Hindlimb muscle (tissue), 1 donor: ENCODE results near the gene FRY. TPM values are rescaled to one million over a fixed set of nuclear protein-coding genes. Genes with fewer than 3 reads are reported as not detected.
"Not testable (repeated sequence)": the region's sequence is repeated elsewhere in the genome, so short reads cannot be mapped to it uniquely, and the experiment has no call there.

ENCODE experiments used
- DNase-seq: peaks from one replicate; pipeline ENCODE4 v3.0.0-alpha.2; 2013
- polyA plus RNA-seq: library from polyadenylated mRNA; unstranded; fragments of 120-200 nt; gene quantifications from one replicate; pipeline ENCODE4 v1.2.1, GENCODE V29; 2013; ENCODE audit not compliant: insufficient read length

The FRY gene
- polyA plus RNA-seq = 65.2 TPM

DNA sequence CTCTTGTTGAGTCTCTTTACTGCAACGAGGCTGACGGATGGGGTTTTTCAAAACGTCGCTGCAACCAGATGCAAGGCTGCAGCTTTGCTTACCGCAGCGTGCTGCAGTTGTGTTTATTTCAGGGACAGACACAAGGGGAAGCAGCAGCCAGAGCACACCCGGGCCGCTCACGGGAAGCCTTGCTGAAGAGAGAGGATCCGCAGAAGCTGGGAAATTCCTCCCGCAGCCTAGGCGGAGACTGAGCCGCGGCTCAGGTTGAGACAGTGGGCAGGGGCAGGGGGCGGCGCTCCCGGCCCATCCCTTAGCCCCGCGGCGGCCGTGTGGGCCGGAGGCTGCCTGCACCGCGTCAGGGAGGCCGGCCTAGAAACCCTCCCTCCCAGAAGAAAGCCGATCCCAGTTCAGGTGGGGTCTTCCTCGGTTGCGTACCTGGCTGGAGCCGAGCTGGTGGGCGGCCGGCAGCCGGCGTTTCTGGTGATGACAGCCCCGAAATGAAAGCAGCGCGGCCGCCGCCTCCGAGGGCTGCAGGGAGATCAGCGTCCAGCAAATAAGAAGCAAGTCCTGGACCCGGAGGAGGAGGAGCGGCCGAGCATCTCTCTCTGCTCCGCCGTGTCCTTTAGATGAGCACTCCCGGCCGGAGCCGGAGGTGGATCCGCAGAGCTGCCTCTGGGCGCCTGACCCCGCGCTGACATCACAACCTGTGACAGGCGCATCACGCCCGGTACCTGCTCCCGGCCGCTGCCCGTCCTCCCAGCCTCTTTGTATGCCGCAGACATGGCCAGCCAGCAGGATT is at the start of gene FRY:
FRY (plus strand) TSS at position 750 of the 790 bp plus-strand sequence; CDS start at position 772, 22 bp downstream.
- peak; percentile 65 for DNase-seq

DNA sequence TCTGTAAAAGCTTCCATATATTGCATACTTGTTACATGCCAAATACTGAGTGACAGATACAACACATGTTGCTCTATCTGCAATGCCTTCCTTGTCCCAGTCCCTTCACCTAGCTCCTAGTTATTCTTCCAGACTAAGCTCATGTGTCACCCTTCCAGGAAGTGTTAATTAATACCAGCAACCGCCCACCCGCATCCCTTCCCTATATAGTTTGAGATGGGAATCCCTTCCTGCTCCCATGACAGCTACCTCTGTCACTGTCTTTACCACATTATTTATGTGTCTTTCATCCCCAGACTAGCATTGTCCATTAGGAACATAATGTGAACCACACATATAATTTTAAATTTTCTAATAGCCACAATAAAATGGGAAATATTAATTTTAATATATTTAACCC is 49.5 kb upstream of the FRY start:
- DNase-seq = no peak

DNA sequence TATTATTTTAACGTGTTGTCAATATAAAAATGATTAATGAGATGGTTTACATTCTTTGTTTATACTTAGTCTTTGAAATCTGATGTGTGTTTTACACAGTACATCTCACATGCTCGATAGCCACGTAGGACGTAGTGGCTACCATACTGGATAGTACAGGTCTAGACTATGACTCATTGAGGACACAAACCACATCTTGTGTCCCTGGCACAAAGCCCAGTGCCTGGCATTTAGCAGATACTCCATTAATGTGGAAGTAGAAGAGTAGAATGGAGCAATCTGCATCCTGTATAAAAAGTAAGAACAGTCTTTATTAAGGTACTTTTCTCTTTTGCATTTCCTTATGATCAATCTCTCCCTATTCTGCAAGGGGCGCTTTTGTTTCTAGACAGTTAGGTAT is 49.0 kb upstream of the FRY start:
- no peak for DNase-seq

DNA sequence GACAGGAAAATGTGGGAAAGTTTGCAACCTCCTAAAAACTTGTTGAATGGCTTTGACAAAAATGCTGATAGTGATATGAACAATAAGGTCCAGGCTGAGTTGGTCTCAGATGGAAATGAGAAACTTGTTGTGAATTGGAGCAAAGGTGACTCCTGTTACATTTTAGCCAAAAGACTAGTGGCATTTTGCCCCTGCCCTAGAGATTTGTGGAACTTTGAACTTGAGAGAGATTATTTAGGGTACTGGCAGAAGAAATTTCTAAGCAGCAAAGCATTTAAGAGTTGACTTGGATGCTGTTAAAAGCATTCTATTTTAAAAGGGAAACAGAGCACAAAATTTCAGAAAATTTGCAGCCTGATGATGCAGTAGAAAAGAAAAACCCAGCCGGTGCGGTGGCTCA is 47.9 kb upstream of the FRY start:
- DNase-seq = not testable (repeated sequence)

DNA sequence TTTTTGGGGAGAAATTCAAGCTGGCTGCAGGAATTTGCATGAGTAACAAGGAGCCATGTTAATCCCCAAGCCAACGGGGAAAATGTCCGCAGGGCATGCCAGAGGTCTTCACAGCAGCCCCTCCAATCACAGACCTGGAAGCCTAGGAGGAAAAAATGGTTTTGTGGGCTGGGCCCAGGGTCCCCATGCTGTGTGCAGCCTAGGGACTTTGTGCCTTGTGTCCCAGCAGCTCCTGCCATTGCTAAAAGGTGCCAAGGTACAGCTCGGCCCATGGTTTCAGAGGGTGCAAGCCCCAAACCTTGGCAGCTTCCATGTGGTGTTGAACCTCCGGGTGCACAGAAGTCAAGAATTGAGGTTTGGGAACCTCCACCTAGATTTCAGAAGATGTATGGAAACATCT is 47.2 kb upstream of the FRY start:
- not testable (repeated sequence) for DNase-seq

DNA sequence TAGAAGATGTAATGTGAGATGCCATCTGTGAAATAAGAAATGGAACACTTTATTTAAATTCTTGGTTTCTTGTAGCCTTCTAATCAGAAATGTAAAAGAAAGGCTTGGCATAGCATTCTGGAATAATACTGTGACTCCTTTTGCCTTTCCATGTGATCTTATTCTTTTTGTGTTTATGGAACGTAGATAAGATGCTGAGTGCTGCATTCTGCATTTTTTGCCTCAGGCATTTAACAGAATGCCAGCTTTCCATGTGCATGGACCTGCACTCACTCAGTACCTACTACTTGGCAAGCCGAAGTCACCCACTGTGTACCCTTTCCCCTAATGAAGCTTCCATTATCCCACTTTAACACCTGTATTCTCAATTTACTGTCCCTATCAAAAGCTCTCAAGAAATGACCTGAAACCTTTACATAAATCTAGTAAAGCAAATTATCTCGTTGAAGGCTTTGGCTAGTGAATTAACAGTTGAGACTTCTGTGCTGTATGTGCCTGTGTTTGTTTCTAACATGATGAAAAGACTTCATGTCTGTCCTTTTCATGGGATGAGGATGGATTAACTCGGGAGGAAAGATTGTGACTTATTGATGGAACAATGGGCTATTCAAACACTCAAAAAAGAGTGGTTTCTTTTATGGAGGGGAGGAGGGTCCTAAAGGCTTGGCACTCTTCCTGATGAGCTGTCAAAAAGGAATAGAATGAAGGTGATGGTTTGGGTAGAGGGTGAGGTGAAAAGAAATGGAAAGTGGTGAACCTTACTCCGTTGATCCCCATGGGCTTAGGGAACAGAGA is 44.7 kb upstream of the FRY start:
- no peak for DNase-seq

DNA sequence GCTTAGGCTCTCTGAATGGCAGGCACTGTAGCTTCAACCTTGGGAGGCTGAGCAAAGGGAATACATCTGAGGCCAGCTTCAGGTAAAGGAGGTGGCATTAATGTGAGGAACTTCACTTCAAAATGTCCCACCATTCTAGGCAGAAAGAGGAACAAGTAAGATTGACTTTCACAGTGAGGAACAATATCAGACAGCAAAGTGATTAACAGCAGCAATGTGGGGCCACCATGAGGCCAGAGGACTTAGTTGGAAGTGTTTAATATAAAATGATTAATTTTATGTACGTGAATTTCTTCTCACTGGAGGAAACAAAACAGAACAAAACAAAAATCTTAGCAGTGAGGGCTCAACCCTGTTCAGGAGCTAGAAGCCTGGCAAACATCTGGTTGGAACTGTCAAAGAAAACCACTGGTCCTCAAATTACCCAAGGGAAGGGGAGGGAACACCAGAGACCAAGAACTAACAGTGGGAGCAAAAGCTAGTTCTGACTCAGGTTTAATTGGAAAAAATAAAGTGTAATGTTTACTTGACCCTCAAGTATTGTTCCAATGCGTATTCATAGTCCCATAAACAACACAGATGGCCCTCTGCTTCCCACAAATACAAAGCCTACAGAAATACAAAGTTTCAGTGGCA is 43.9 kb upstream of the FRY start:
- DNase-seq = no peak

DNA sequence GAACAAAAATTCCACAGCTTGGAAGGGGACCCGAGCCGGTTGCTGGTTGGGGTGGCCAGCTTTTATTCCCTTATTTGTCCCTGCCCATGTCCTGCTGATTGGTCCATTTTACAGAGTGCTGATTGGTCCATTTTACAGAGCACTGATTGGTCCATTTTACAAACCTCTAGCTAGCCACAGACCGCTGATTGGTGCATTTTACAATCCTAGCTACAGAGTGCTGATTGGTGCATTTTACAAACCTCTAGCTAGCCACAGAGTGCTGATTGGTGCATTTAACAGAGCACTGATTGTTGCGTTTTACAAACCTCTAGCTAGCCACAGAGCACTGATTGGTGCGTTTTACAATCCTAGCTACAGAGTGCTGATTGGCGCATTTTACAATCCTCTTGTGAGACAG is 37.2 kb upstream of the FRY start:
- DNase-seq = not testable (repeated sequence)

DNA sequence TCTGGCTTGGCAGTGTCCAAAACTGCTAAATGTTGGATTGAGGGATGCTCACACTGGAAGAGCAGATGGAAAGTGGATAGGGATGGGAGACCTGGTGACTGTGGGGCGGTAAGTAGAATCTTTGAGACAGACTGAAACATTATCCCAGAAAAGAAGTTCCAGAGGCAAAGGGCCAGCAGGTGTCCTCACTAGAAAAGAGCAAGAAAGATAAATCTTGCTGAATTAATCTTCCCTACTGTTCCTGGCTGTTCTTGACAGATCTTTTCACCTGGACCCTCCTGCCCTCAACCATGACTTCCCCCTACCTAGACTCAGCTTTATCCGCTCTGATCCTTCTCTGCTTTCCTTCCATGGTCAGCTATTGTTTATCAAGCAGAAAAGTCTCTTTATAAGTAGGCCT is 35.0 kb upstream of the FRY start:
- no peak for DNase-seq

DNA sequence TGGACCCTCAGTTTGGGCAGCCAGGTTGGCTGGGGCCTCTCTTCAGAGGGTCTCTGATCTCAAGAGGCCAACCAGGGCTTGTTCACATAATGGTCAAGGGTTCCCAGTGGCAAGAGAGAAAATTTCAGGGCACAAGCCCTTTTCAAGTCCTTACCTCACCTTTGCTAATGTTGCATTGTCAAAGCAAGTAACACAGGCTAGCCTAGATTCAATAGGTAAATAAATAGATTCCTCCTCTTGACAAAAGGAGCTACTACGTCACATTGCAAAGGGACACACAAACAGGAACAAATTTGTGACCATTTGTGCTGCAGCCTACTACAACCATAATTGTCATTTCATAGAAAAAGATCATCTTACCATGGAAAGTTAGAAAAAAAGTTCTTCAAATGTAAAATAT is 33.9 kb upstream of the FRY start:
- no peak for DNase-seq

DNA sequence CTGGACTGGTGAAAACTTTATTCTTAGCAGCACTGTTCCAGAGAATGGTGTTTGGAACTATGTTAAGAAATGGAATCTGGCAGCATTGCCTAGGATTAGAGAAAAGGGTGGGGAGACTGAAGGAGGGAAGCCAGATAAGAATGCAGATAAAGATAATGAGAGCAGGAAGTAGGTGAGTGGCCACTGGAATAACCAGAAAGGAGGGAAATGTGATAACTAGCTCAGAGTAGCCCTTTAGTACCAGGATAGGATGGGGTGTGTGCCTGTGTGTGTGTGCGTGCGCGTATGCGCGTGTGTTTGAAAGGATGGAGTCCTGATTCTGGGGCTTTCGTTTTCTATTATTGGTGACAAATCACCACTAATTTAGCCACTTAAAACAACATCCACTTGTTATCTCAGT is 33.4 kb upstream of the FRY start:
- DNase-seq = no peak

DNA sequence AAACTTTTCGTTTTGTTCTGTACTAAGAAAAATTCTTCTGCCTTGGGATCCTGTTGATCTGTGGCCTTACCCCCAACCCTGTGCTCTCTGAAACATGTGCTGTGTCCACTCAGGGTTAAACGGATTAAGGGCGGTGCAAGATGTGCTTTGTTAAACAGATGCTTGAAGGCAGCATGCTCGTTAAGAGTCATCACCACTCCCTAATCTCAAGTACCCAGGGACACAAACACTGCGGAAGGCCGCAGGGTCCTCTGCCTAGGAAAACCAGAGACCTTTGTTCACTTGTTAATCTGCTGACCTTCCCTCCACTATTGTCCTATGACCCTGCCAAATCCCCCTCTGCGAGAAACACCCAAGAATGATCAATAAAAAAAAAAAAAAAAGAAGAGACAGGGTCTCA is 30.8 kb upstream of the FRY start:
- DNase-seq = not testable (repeated sequence)

DNA sequence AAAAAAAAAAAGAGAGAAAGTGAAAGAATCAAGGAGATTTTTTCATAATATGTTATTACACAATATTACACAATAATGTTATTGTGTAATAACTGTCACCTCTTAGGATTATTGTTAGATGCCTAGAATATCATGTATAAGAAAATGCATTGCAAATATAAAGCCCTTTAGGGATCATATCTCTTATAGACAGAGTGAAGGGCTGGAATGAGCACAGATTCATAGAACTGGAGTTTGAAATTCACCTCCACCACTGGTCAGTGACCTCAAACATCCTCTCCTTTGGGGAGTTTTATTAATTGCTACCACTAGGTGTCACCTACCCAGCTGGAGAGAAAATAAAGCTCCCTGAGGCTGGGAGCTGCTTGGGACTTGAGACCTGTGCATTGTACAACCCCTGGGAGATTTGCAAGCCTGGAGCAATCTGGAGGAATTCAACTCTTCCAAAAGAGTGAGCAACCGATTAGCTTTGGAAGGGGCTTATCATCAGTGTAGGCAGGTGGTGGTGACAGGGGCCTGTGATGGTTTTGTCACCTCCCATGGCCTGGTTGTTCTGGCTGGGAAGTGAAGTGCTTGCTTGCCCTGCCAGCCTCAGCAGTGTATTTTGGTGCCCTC is 30.3 kb upstream of the FRY start:
- no peak for DNase-seq

DNA sequence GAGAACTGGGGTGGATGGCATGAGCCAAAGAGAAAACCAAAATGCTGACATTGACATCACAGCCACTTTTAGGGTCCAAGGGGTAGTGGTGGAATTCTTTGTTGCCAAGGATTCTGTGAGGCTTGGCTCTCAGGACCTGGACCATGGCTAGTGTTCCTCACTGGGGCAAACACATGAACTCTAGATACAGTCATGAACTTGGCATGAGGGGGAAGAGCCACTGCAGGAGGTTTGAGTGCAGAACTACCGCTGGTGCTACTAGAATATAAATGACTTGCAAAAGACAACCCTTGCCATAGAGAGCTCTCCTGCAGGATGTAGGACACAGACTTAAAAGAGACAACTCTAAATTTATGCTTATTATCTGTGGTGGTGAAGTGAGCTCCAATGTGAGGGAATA is 29.8 kb upstream of the FRY start:
- DNase-seq = no peak

DNA sequence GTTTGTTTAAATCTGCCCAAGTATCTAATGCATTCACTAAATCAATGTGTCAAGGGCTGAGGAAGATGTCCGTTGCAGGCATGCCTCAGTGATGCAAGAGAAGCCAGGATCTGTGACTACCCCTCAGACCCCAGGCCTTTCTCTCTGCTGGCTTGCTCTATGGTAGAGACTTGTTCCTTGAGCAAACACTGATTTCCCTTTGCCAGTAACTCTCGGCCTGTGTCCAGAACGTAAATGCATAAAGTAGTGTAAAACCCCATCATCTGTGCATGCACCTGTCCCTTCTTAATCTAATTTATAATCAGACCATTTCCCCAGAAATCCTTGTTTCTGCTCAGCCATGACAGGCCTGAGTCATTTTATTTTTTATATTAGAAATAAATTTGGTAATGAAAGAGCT is 28.7 kb upstream of the FRY start:
- no peak for DNase-seq

DNA sequence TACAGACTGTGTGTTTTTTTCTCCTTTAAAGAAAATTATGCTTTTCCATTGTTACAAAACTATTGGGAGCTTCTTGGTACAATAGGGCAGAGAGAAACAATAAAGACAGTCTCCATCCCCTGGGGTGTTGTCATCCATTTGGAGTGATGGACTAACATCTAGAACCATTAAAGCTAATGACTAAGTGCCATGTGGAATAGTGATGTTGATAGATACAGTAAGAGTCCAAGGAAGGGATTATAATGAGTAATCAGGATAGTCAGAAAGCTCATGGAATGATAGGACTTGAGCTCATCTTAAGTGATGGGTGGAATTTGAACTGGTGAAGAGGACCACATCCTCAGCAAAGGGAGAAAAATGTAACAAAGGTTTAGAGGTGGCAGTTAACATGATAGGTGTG is 24.1 kb upstream of the FRY start:
- no peak for DNase-seq

DNA sequence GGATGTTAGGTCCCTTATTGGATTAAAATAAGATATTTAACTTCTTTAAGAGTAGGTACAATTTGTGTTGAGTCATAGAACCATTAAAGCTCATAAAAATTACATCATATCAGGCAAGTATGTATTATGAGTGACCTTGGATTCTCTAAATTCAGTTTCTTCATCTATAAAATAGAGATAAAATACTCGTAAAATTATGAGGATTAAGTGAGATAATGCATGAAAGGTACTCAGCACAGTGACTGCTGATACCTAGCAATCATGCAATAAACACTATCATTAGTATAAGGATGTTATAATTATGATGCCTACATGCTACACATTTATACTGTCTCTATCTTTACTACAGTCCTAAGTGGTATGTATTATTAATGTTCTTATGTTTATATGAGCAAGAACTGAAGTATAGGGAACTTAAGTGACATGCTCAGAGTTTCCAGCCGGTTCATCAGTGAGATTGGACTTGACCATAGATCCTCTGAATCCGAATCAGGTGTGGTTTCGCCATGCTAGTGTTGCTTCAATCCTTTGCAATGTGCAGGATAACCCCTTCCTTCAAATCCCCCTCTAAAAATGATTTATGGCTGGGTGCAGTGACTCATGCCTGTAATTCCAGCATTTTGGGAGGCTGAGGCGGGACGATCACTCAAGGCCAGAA is 22.9 kb upstream of the FRY start:
- no peak for DNase-seq

DNA sequence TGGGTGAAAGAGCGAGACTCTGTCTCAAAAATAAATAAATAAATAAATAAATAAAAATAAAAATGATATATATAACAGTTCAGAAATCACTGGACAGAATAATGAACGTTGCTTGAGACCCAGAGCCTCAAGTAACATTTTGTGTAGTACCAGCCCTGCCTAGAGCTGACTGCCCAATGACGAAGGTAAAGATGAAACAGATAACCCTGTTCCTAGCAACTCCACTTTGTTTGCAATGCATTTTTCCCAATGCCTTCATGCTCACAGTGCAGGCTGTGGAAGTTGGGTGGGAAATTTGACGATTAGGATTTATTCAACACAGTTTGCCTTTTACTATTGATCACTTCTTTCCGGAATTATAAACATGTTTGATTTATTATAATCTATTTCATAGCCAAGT is 22.2 kb upstream of the FRY start:
- no peak for DNase-seq

DNA sequence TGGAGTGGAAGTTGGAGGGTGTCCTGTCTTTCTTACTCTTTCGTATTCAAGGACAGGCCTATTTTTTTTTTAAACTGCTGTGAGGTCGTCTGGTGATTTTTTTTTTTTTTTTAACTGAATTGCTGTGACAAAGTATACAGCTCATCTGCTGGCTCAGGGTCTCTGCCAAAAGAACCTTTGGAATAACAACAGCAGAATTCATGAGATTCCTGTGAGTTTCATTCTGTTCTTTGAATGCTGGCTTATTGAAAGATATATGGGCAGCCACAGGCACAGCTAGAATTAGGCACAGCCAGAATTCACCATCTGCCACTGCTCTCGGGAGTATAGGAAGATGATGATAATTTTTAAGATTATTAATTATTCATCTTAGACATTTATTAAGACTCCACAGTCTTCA is 21.4 kb upstream of the FRY start:
- DNase-seq = no peak

DNA sequence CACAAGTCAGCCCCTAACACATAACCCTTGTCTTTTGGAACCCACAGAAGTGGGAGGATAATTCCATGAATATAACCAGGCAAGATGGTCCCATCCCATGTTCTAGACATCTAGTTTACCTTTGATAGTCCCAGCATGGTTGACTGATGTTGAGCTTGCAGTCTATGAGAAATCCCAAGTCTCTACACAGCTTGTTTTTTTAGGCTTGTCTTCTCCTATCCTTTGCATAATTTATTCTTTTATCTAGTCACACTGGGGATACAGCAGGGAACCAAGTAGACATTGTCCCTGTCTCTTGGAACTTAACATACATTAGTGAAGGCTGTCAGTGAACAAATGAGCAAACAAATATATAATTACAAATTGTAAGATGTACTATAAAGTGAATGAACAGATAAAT is 19.6 kb upstream of the FRY start:
- no peak for DNase-seq

DNA sequence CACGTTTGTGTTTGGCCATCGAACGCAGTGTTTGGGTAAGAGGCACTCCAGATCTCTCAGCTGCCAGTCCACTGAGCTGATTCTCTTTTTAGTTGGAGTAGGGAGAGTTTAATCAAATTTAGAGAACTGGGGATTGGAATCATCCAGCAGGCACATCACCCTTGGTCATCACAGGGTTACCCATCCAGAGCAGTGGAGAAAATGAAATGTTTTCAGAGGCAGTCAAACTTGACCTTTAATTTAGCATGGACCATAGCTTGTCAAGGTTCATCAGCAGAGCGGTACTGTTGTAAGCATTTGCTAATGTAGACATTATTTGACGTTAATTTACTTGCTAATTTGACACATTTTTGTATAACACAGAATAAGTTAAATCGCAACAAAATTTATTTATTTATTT is 18.4 kb upstream of the FRY start:
- no peak for DNase-seq

DNA sequence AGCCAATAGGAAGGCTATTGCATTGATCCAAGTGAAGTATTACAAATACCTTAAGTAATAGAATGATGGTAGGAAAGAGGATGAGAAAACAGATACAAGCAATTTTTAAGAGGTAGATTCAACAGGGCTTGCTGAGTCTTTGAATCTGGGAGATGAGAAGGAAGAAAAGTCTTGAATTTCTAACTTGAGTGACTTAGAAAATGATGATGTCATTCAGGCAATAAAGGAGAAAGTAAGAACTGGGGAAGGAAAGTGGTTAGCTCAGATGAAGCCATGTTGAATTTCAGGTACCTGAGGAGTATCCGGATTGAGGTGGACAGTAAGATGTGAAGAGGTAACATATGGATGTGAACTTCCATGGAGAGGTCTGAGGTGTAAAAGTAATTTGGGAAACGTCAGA is 15.5 kb upstream of the FRY start:
- no peak for DNase-seq

DNA sequence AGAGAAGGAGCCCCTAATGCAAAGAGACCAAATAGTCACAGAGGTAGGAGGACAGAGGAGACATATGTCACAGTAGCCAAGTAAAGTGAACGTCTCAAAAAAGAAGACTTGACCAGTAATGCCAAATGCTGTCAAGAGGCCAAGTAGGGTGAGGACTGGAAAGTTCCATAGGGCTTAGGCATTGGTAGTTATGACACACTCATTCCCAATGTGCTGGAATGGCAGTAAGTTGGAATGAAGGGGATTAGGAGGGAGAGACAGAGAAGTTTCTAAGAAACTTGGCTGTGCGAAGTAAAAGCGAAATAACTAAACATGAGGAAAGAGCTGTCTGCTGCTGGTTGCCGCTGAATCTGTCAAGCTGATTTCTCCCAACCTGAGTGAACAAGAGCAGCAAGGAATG is 14.9 kb upstream of the FRY start:
- no peak for DNase-seq
